Stimulated activated CD8-positive, alpha-beta memory T cell treated with anti-CD3 and anti-CD28 coated beads, Interleukin-12 subunit alpha, Interleukin-12 subunit beta, amount 100 ng/mL, for 1 hour (primary cell): ENCODE results near the gene SYT9.

Experiments
- DNase-seq: peaks from one replicate; pipeline ENCODE4 v3.0.0-alpha.2; 2020; ENCODE audit warnings: low read depth

The SYT9 gene

GRCh38 chr11:7471071-7471470 lies 219.4 kb downstream of the SYT9 start:
- DNase-seq = no peak

- DNase-seq = no peak
These were observed 222.0 kb downstream of the SYT9 start for GRCh38 chr11:7473717-7474116.

GRCh38 chr11:7480113-7480512 lies 228.4 kb downstream of the SYT9 start:
- no peak for DNase-seq

- no peak for DNase-seq
These were observed 232.4 kb downstream of the SYT9 start for GRCh38 chr11:7484131-7484530.

GRCh38 chr11:7484645-7485044 lies 232.9 kb downstream of the SYT9 start:
- no peak for DNase-seq

- DNase-seq = no peak
These were observed 233.7 kb downstream of the SYT9 start, which contains the start of gene OLFML1 for GRCh38 chr11:7485186-7486097. Gene OLFML1, plus strand, starts transcription at chr11:7485506. Its CDS starts 370 bp downstream, at chr11:7485876.

GRCh38 chr11:7486098-7486780 lies 234.5 kb downstream of the SYT9 start:
- DNase-seq = no peak

- DNase-seq = no peak
These were observed 235.1 kb downstream of the SYT9 start for GRCh38 chr11:7486781-7487140.

- DNase-seq = no peak
These were observed 235.7 kb downstream of the SYT9 start for GRCh38 chr11:7487360-7487759.

- no peak for DNase-seq
These were observed 237.0 kb downstream of the SYT9 start for GRCh38 chr11:7488681-7489080.

- DNase-seq = no peak
These were observed 237.7 kb downstream of the SYT9 start for GRCh38 chr11:7489376-7489775.

- DNase-seq = no peak
These were observed 238.3 kb downstream of the SYT9 start for GRCh38 chr11:7490054-7490453.

GRCh38 chr11:7490535-7490934 lies 238.8 kb downstream of the SYT9 start:
- no peak for DNase-seq

- no peak for DNase-seq
These were observed 240.5 kb downstream of the SYT9 start for GRCh38 chr11:7492253-7492652.

GRCh38 chr11:7493670-7494069 lies 242.0 kb downstream of the SYT9 start:
- DNase-seq = no peak

GRCh38 chr11:7494086-7494745 lies 242.5 kb downstream of the SYT9 start:
- no peak for DNase-seq

GRCh38 chr11:7495882-7496551 lies 244.3 kb downstream of the SYT9 start:
- DNase-seq = no peak

- DNase-seq = no peak
These were observed 246.5 kb downstream of the SYT9 start for GRCh38 chr11:7498193-7498592.

- no peak for DNase-seq
These were observed 247.4 kb downstream of the SYT9 start for GRCh38 chr11:7499081-7499480.

GRCh38 chr11:7500251-7500650 lies 248.5 kb downstream of the SYT9 start:
- no peak for DNase-seq

- no peak for DNase-seq
These were observed 249.5 kb downstream of the SYT9 start for GRCh38 chr11:7501251-7501650.

- no peak for DNase-seq
These were observed 250.2 kb downstream of the SYT9 start for GRCh38 chr11:7501894-7502293.
